ENCODE measurements around the gene CEBPZOS.

- TF ChIP-seq CTCF (IDR thresholded peaks at IDR 0.05; ENCODE audit: low read depth, low read length), result no peak
- no peak for TF ChIP-seq EZH2phosphoT487 (IDR thresholded peaks at IDR 0.05; ENCODE audit: low read depth)
Observed at GRCh38 chr2:37196320-37197195, at the start of gene CEBPZOS.

All from OCI-LY3 (cell line).